Smooth muscle cell of the brain vasculature (primary cell): Measurements from ENCODE around the gene PIGL.

Experiments
- DNase-seq: peaks from one replicate; pipeline ENCODE4 v3.0.0-alpha.2; 2012; ENCODE audit warnings: low read depth, low spot score

Gene PIGL

DNA sequence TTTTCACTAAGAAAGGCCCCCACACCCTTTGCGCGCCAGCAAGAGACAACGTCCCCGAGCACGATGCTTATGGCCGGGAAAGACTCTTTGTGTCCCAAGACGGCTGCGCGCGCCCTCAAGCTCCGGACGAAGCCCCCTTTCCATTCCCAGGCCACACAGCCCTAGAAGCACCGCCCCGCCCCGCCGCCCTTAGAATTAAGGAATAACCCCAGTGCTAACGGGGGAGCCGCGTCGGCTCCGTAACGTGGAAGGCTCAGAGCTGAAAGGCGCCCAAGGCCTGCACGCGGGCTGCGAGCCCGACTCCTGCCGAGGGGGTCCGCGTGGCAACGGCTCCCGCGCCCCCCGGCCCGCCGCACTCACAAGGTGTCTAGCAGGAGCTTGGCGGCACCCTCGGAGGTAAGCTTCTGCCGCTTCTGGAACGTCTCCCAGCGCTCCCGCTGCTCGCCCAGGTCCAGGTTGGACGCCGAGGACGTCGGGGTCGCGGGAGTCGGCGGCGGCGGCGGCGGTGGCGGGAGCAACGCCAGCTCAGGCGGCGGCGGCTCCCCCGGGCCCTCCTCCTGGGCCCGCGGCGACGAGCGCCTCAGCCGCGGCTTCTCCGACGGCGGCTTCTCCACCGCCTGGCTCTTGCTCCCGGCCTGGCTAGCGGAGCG, 135.8 kb downstream of the PIGL start:
- no peak for DNase-seq

GRCh38 chr17:16353317-16354174, 136.5 kb downstream of the PIGL start, which contains the start of gene CENPV:
Gene CENPV (minus strand): TSS chr17:16353469. CDS start chr17:16353436, 33 bp downstream.
- no peak for DNase-seq

DNA sequence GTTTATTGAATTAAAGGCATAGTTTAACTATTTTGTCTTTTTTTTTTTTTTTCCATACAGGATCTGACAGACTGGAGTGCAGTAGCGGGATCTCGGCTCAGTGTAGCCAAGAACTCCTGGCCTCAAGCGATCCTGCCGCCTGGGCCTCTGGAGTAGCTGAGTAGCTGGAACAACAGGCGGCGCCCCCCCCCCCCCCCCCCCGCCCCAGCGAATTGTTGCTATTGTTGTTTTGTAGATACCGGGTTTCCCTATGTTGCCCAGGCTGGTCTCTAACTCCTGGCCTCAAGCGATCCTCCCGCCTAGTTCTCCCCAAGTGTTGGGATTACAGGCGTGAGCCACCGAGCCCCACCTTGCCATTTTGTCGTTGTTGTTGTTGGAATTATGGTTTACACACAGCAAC, 137.6 kb downstream of the PIGL start:
- DNase-seq, result no peak

- no peak for DNase-seq
Observed at GRCh38 chr17:16358394-16358793, 141.4 kb downstream of the PIGL start.

- no peak for DNase-seq
Observed at GRCh38 chr17:16361874-16362273, 144.9 kb downstream of the PIGL start.

- no peak for DNase-seq
Observed at GRCh38 chr17:16363749-16364536, 146.9 kb downstream of the PIGL start.

- DNase-seq, result no peak
Observed at GRCh38 chr17:16364625-16365024, 147.6 kb downstream of the PIGL start.

DNA sequence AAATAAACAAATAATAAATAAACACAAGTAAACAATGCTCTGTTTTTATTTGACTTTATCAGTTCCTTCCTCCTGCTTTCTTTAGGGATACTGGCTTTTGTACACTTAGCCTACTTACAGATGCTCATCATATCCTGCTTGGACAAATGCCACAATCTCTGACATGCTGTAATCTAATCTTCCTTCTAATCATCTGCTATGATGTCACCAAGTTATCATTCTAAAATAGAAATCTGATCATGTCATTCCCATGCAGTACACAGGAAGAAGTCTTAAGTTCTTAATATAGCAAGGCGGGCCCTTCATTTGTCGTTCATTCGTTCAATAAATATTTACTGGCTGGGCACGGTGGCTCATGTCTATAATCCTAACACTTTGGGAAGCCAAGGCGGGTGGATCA, 154.7 kb downstream of the PIGL start:
- DNase-seq, result no peak

DNA sequence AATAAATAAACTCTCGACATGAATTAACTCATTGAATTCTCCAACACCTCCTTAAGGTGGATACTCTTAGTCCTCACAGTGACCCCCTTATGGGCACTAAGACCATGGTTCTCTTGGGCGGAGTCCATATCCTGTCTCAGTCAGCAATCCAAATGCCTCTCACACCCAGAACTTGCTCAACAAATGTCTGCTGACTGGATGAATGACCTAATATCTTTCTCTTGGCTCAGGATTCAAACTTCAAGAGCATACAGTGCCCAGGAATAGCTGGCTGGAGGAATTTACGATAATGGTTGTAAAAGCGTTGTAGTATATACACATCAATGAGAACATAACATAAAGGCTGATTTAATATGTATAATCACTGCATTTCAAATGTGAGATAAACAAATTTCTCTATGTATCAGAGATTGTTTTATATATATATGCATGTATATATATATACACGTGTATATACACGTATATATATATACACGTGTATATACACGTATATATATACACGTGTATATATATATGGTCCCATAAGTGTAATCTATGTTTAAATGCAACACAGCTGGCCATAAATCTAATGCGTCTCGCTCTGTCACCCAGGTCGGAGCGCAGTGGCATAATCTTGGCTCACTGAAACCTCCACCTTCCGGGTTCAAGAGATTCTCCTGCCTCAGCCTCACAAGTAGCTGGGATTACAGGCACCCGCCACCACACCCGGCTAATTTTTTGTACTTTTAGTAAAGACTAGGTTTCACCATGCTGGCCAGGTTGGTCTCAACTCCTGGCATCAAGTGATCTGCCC, 157.3 kb downstream of the PIGL start:
- no peak for DNase-seq
